ENCODE data around the gene ZNF598. TPM values are rescaled to one million over a fixed set of nuclear protein-coding genes. Genes with fewer than 3 reads are reported as not detected.

ZNF598 gene
- total and polyA plus RNA-seq, 4 donors, result 2.7 to 28.4 (median 16.2) TPM

GRCh38 chr16:1982013-1982433, 27.6 kb downstream of the ZNF598 start:
- no peaks in the 10 kb centered on the region for H3K27me3 ChIP-seq (ENCODE audit: control insufficient read depth in 4 of 4, insufficient read depth in 4 of 4, low read length in 3 of 4)
- peaks cover 0 to 30% (median 3%) of the 10 kb centered on the region in 4 donors for H3K36me3 ChIP-seq (ENCODE audit: control insufficient read depth in 4 of 4, insufficient read depth in 3 of 4, low read depth in 1 of 4, low read length in 3 of 4)
- no peak overlapping the region for H3K4me3 ChIP-seq (ENCODE audit: low read depth in 1 of 3, low read length in 3 of 3)
- DNase-seq (ENCODE audit: low spot score), result no peak
- H3K9ac ChIP-seq (ENCODE audit: low read depth in 1 of 2, low read length in 2 of 2), result no peak overlapping the region
- TF ChIP-seq EGR1 (IDR thresholded peaks at IDR 0.05; ENCODE audit: low read depth in 2 of 2), result no peak
- no peak for TF ChIP-seq ZBTB33 (IDR thresholded peaks at IDR 0.05)
- no peak for TF ChIP-seq HNF4G (IDR thresholded peaks at IDR 0.05)
- TF ChIP-seq FOXA1 (IDR thresholded peaks at IDR 0.05), result no peak
- no peak for TF ChIP-seq MAX (IDR thresholded peaks at IDR 0.05)
- no peak for TF ChIP-seq SP1 (IDR thresholded peaks at IDR 0.05)
- TF ChIP-seq FOXA2 (IDR thresholded peaks at IDR 0.05), result no peak
- no peak for TF ChIP-seq CTCF (IDR thresholded peaks at IDR 0.05; ENCODE audit: low read depth, low read length, missing input control)
- TF ChIP-seq YY1 (IDR thresholded peaks at IDR 0.05), result no peak
- TF ChIP-seq TAF1 (conservative IDR thresholded peaks at IDR 0.05), result no peak
- TF ChIP-seq RAD21 (IDR thresholded peaks at IDR 0.05), result no peak
- TF ChIP-seq HNF4A (conservative IDR thresholded peaks at IDR 0.05), result no peak
- TF ChIP-seq RXRA (IDR thresholded peaks at IDR 0.05), result no peak
- TF ChIP-seq REST (IDR thresholded peaks at IDR 0.05), result no peak
- no peak for TF ChIP-seq NR2F2 (IDR thresholded peaks at IDR 0.05)
- TF ChIP-seq GABPA (IDR thresholded peaks at IDR 0.05 in 1 of 2, conservative IDR thresholded peaks at IDR 0.05 in 1 of 2), result no peak
- WGBS, result 62% methylated on average over 5 of the region's 5 CpGs
- peaks cover 5 to 31% (median 17%) of the 10 kb centered on the region in 4 donors for H3K4me1 ChIP-seq (ENCODE audit: control insufficient read depth in 4 of 4, insufficient read depth in 4 of 4, low read length in 3 of 4)
- H3K27ac ChIP-seq (ENCODE audit: low read depth in 1 of 2, low read length in 2 of 2), result no peak overlapping the region
- H3K9me3 ChIP-seq (ENCODE audit: control insufficient read depth in 4 of 4, low read length in 3 of 4), result no peaks in the 10 kb centered on the region

- DNase-seq (ENCODE audit: low spot score), result no peak
- peaks cover 5 to 31% (median 17%) of the 10 kb centered on the region in 4 donors for H3K4me1 ChIP-seq (ENCODE audit: control insufficient read depth in 4 of 4, insufficient read depth in 4 of 4, low read length in 3 of 4)
- no peak within 1 kb of the TSS for H3K4me3 ChIP-seq (ENCODE audit: low read depth in 1 of 3, low read length in 3 of 3)
- no peak within 1 kb of the TSS for H3K27ac ChIP-seq (ENCODE audit: low read depth in 1 of 2, low read length in 2 of 2)
- H3K27me3 ChIP-seq (ENCODE audit: control insufficient read depth in 4 of 4, insufficient read depth in 4 of 4, low read length in 3 of 4), result no peaks in the 10 kb centered on the region
- H3K36me3 ChIP-seq (ENCODE audit: control insufficient read depth in 4 of 4, insufficient read depth in 3 of 4, low read depth in 1 of 4, low read length in 3 of 4), result peaks cover 4 to 30% (median 6%) of the 10 kb centered on the region in 4 donors
- no peaks in the 10 kb centered on the region for H3K9me3 ChIP-seq (ENCODE audit: control insufficient read depth in 4 of 4, low read length in 3 of 4)
- no peak within 1 kb of the TSS for H3K9ac ChIP-seq (ENCODE audit: low read depth in 1 of 2, low read length in 2 of 2)
- TF ChIP-seq MAX (IDR thresholded peaks at IDR 0.05) (no peak), CTCF (IDR thresholded peaks at IDR 0.05; ENCODE audit: low read depth, low read length, missing input control) (no peak), SP1 (IDR thresholded peaks at IDR 0.05) (no peak), REST (IDR thresholded peaks at IDR 0.05) (no peak)
- WGBS, result 61% methylated on average over 6 of the region's 6 CpGs
These were observed 28.2 kb downstream of the ZNF598 start, which contains the start of gene NOXO1 for GRCh38 chr16:1981398-1981836. Gene NOXO1 (minus strand): TSS chr16:1981469. CDS start chr16:1981179, 290 bp downstream.
